Testis (tissue), 3 donors: ENCODE results near the gene HSF5. TPM values are rescaled to one million over a fixed set of nuclear protein-coding genes. Genes with fewer than 3 reads are reported as not detected.

Source experiments
- DNase-seq: peaks from one replicate; pipeline ENCODE4 v3.0.0-alpha.2; 2019
- H3K27ac ChIP-seq, 2 donors: fragments of 200-600 bp; sonication (generic); one replicate each; pipeline ENCODE4 v1.5.1; 2019
- H3K27me3 ChIP-seq: fragments of 200-600 bp; sonication (generic); one replicate; pipeline ENCODE4 v1.5.1; 2019
- H3K36me3 ChIP-seq: fragments of 200-600 bp; sonication (generic); one replicate; pipeline ENCODE4 v1.5.1; 2017; ENCODE audit warnings: low read depth; ENCODE audit errors: missing control alignments
- H3K4me1 ChIP-seq: fragments of 200-600 bp; sonication (generic); one replicate; pipeline ENCODE4 v1.5.1; 2019
- H3K4me3 ChIP-seq, 2 donors: fragments of 200-600 bp; sonication (generic); one replicate each; pipeline ENCODE4 v1.5.1; 2017 to 2019
- H3K9me3 ChIP-seq: fragments of 200-600 bp; sonication (generic); one replicate; pipeline ENCODE4 v1.5.1; 2017
- POLR2A ChIP-seq: fragments of 450-650 bp; IDR thresholded peaks from one replicate; pipeline ENCODE4 v1.6.1; 2017; ENCODE audit warnings: antibody characterized with exemption, mild to moderate bottlenecking, moderate library complexity
- WGBS, 2 donors: methylation state at CpG; one replicate each; pipeline ENCODE4 v1.1.5; 2018; 5-methylcytosine and 5-hydroxymethylcytosine counted together
- intact Hi-C: fragments of 100-400 bp; cut with DNase I; formaldehyde crosslinking; loops from one replicate; pipeline ENCODE4 v1.15.1; 2023; ENCODE audit warnings: low total_unique reads
- polyA plus RNA-seq: library from polyadenylated mRNA; stranded (reverse); fragments of 350-450 nt; fragmentation: Illumina TruSeq; extraction: RNeasy Lipid Tissue Mini Kit (QIAGEN cat#74804); gene quantifications from one replicate; pipeline ENCODE4 v1.2.3, GENCODE V29; 2014; ENCODE audit warnings: low read depth, low replicate concordance; ENCODE audit not compliant: insufficient read depth
- total RNA-seq, 2 donors: library from RNA; depleted of rRNA; stranded (reverse); fragments of >200 nt; gene quantifications; one replicate each; pipeline ENCODE4 v1.2.3, GENCODE V29; 2016
- TF ChIP-seq, protein P1 (sequence below), 3 experiments: fragments of 450-650 bp in 2 of 3; fragments of 200-600 bp in 1 of 3; sonication (generic) in 1 of 3; IDR thresholded peaks; one replicate each; pipeline ENCODE4 v1.5.1; 2016 to 2019; ENCODE audit warnings: antibody characterized with exemption in 3 of 3, mild to moderate bottlenecking in 2 of 3, moderate library complexity in 1 of 3

HSF5 gene
- total and polyA plus RNA-seq, 3 donors from 2014 or later = 40.0 to 119 (median 57.8) TPM

DNA sequence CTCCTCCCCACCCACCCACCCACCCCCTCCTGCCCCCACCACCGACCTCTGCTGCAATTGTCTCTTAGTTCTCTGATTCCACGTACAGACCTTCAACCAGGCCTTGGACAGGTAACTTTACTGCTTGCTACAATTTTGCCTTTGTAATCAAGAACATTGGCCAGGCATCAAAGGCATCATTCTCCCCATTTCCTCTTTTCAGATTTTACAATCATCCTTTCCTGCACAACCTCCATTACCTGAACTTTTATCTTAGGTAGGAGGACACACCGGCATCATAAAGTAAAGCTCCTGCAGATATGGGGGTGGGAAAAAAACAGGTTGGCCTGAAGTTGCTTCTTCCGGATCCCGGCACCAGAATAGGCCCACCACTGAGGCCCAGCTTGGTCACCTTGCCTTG, 110.5 kb downstream of the HSF5 start:
- WGBS, 2 donors = 75 to 82% methylated on average over 5 of the region's 5 CpGs
- Histone ChIP-seq H3K9me3 (no peaks in the 10 kb centered on the region), H3K27ac (no peak overlapping the region), H3K4me1 (peaks cover 3% of the 10 kb centered on the region), H3K4me3 (no peak overlapping the region), H3K27me3 (no peaks in the 10 kb centered on the region), H3K36me3 (no peaks in the 10 kb centered on the region)
- DNase-seq = no peak
- TF ChIP-seq, protein P1, sequence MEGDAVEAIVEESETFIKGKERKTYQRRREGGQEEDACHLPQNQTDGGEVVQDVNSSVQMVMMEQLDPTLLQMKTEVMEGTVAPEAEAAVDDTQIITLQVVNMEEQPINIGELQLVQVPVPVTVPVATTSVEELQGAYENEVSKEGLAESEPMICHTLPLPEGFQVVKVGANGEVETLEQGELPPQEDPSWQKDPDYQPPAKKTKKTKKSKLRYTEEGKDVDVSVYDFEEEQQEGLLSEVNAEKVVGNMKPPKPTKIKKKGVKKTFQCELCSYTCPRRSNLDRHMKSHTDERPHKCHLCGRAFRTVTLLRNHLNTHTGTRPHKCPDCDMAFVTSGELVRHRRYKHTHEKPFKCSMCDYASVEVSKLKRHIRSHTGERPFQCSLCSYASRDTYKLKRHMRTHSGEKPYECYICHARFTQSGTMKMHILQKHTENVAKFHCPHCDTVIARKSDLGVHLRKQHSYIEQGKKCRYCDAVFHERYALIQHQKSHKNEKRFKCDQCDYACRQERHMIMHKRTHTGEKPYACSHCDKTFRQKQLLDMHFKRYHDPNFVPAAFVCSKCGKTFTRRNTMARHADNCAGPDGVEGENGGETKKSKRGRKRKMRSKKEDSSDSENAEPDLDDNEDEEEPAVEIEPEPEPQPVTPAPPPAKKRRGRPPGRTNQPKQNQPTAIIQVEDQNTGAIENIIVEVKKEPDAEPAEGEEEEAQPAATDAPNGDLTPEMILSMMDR (IDR thresholded peaks at IDR 0.05) = no peak
- TF ChIP-seq POLR2A = no peak
- intact Hi-C loops = no loop called here

DNA sequence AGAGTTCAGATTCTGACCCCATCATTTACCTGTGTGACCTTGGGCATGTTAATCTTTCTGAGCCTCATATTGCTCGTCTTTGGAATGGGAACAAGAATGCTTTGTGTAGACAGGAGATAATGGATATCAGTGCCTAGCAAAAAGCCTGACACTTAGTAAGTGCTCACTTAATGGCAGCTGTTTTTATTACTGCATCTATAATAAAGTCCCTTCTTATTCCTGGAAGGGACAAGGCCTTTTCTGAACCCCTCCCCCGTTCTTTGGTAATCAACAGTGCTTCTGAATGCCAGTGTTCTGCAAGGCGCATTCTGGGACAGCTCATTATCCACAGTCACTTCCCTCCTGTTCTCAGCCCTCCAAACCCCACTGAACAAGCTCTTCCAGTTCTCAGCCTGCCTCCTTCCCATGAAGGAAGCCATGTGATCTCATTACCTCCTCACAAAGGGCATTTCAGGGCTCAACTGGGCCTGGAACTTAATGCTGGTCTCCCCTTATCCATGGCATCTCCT, 111.1 kb downstream of the HSF5 start:
- TF ChIP-seq, protein P1 (IDR thresholded peaks at IDR 0.05) = no peak
- TF ChIP-seq POLR2A = no peak
- Histone ChIP-seq H3K36me3 (no peaks in the 10 kb centered on the region), H3K4me1 (no peaks in the 10 kb centered on the region), H3K27me3 (no peaks in the 10 kb centered on the region), H3K9me3 (no peaks in the 10 kb centered on the region), H3K27ac (no peak overlapping the region), H3K4me3 (no peak overlapping the region)
- intact Hi-C loops = no loop called here
- no peak for DNase-seq
- 69 to 83% methylated on average over 3 of the region's 3 CpGs for WGBS, 2 donors

DNA sequence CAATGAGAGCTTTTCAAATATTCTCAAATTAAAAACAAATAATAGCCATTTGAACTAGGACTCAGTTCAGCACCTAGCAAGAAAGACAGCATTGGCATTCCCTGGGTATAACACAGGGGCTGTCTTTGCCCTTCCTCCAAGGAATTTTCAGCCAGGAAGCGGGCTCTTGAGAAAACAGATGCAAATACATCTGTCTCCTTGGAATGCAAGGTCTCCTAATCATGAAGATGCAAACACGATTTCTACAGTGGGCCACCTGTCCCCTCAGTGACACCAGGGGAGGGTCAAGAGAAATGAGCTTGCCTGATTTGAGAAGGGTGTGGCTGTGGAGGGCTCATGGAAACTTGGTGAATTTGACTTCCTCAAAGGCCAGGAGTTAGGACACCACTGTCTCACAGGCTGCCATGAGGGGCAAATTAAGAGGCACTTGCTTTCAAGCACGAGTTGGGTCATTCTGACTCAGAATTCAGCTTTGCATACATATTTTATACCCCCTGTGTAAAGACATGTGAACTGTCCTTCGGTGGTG, 111.7 kb downstream of the HSF5 start:
- no peaks in the 10 kb centered on the region for H3K9me3 ChIP-seq
- H3K27me3 ChIP-seq = no peaks in the 10 kb centered on the region
- WGBS, 2 donors = 67 to 70% methylated on average over 4 of the region's 4 CpGs
- H3K36me3 ChIP-seq = no peaks in the 10 kb centered on the region
- H3K4me3 ChIP-seq = no peak overlapping the region
- intact Hi-C loops = no loop called here
- DNase-seq = no peak
- no peak overlapping the region for H3K27ac ChIP-seq
- no peaks in the 10 kb centered on the region for H3K4me1 ChIP-seq
- TF ChIP-seq POLR2A = no peak
- TF ChIP-seq, protein P1 (IDR thresholded peaks at IDR 0.05) = no peak

DNA sequence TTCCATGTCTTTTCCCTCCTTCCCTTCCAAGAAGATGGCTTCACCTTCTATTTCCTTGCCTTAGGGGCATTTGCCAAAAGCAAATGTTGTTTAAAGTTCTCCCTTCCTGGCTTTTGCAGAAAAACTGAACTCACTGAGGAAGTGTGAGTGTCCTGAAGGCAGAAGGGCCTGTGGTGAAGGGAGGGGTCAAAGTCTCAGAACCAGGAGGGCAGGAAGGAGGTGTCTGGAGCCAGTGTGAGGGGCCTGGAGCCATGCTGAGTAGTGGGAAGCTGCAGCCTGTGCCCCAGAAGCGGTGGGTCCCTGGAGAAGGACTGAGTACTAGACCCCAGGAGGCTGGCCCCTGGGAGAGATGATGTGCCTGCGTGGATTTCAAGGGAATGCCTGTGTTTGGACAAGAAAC, 112.4 kb downstream of the HSF5 start:
- no peak for DNase-seq
- Histone ChIP-seq H3K27ac (no peak overlapping the region), H3K4me3 (no peak overlapping the region), H3K4me1 (no peaks in the 10 kb centered on the region), H3K27me3 (no peaks in the 10 kb centered on the region), H3K36me3 (no peaks in the 10 kb centered on the region), H3K9me3 (no peaks in the 10 kb centered on the region)
- TF ChIP-seq, protein P1 (IDR thresholded peaks at IDR 0.05) = no peak
- TF ChIP-seq POLR2A = no peak
- intact Hi-C loops = no loop called here
- 71 to 78% methylated on average over 2 of the region's 2 CpGs for WGBS, 2 donors

DNA sequence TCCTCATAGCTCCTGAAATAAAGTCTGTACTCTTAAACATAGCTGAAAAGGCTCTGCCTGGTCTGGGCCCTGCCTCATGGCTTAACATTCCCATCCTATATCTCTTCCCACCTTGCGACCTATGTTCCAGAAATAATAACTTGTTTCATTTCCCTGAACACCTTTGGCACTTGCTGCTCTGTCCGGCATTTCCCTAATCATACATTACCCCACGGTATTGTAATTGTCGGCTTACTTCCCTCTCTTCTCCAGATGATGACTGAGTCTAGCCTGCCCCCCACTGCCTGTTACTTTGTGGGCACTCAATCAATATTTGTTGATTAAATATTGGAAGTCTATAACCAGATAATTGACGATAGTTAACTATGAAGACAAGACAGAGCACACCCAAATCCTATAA, 113.0 kb downstream of the HSF5 start:
- H3K9me3 ChIP-seq = no peaks in the 10 kb centered on the region
- no peaks in the 10 kb centered on the region for H3K4me1 ChIP-seq
- WGBS, 2 donors = 83 to 85% methylated on average over 5 of the region's 5 CpGs
- intact Hi-C loops = no loop called here
- no peaks in the 10 kb centered on the region for H3K27me3 ChIP-seq
- no peak overlapping the region for H3K4me3 ChIP-seq
- H3K36me3 ChIP-seq = no peaks in the 10 kb centered on the region
- no peak overlapping the region for H3K27ac ChIP-seq
- DNase-seq = no peak
- TF ChIP-seq POLR2A = no peak
- TF ChIP-seq, protein P1 (IDR thresholded peaks at IDR 0.05) = no peak
